Measurements from ENCODE around the gene GSDMA.
"Not testable (repeated sequence)": the region's sequence is repeated elsewhere in the genome, so short reads cannot be mapped to it uniquely, and the experiment has no call there.

The GSDMA gene

GRCh38 chr17:39999067-39999466, 36.3 kb downstream of the GSDMA start:
- DNase-seq: no peak

- no peak for DNase-seq
Observed at GRCh38 chr17:40000161-40000560, 37.4 kb downstream of the GSDMA start.

GRCh38 chr17:40001335-40001734, 38.5 kb downstream of the GSDMA start:
- not testable (repeated sequence) for DNase-seq

- no peak for DNase-seq
Observed at GRCh38 chr17:40004072-40004471, 41.3 kb downstream of the GSDMA start.

GRCh38 chr17:40004712-40005111, 41.9 kb downstream of the GSDMA start:
- DNase-seq: no peak

GRCh38 chr17:40005520-40005919, 42.7 kb downstream of the GSDMA start:
- DNase-seq: no peak

- DNase-seq: not testable (repeated sequence)
Observed at GRCh38 chr17:40010946-40011500, 48.2 kb downstream of the GSDMA start.

- not testable (repeated sequence) for DNase-seq
Observed at GRCh38 chr17:40012017-40012647, 49.3 kb downstream of the GSDMA start.

GRCh38 chr17:40014375-40014980, 51.7 kb downstream of the GSDMA start:
- DNase-seq: no peak

- no peak for DNase-seq
Observed at GRCh38 chr17:40015005-40015997, 52.5 kb downstream of the GSDMA start, which contains the start of gene CSF3. Gene CSF3, plus strand, starts transcription at chr17:40015440. Its CDS starts 35 bp downstream, at chr17:40015475.

- DNase-seq: no peak
Observed at GRCh38 chr17:40015998-40016985, 53.5 kb downstream of the GSDMA start.

GRCh38 chr17:40017422-40018080, 54.7 kb downstream of the GSDMA start:
- no peak for DNase-seq

GRCh38 chr17:40018211-40019121, 55.7 kb downstream of the GSDMA start:
- no peak for DNase-seq

- no peak for DNase-seq
Observed at GRCh38 chr17:40019140-40019991, 56.6 kb downstream of the GSDMA start.

- no peak for DNase-seq
Observed at GRCh38 chr17:40020146-40020545, 57.3 kb downstream of the GSDMA start.

GRCh38 chr17:40021451-40021971, 58.7 kb downstream of the GSDMA start:
- DNase-seq: no peak

GRCh38 chr17:40022497-40022896, 59.7 kb downstream of the GSDMA start:
- no peak for DNase-seq

- DNase-seq: no peak
Observed at GRCh38 chr17:40022961-40023541, 60.2 kb downstream of the GSDMA start.

Measured in kidney glomerular epithelial cell (primary cell).